HCT116 (cell line): ENCODE data around the gene KERA.

Experiments used
- ATF3 ChIP-seq: IDR thresholded peaks from 2 replicates; pipeline ENCODE4 v1.6.1; 2012
- CTCF ChIP-seq, 3 experiments: fragments of 200-600 bp in 1 of 3; sonication (generic) in 1 of 3; IDR thresholded peaks in 2 of 3; conservative IDR thresholded peaks in 1 of 3; 2 replicates each; pipeline ENCODE4 v1.5.1; 2012 to 2017; ENCODE audit warnings: low read depth in 2 of 3, low read length in 2 of 3, antibody characterized with exemption in 1 of 3, borderline replicate concordance in 1 of 3, control low read depth in 1 of 3, mild to moderate bottlenecking in 1 of 3, mixed read lengths in 1 of 3, mixed run types in 1 of 3, moderate library complexity in 1 of 3; ENCODE audit not compliant: insufficient read depth in 1 of 3
- EGR1 ChIP-seq: IDR thresholded peaks from 2 replicates; pipeline ENCODE4 v1.6.1; 2012; ENCODE audit warnings: low read depth
- MAX ChIP-seq: IDR thresholded peaks from 2 replicates; pipeline ENCODE4 v1.6.1; 2012
- POLR2A ChIP-seq: IDR thresholded peaks from 2 replicates; pipeline ENCODE4 v1.7.0; 2011; ENCODE audit warnings: borderline replicate concordance; ENCODE audit not compliant: insufficient read depth, insufficient read length; ENCODE audit errors: extremely low read depth
- REST ChIP-seq: IDR thresholded peaks from 2 replicates; pipeline ENCODE4 v1.6.1; 2012; ENCODE audit warnings: low read depth
- SP1 ChIP-seq: IDR thresholded peaks from 2 replicates; pipeline ENCODE4 v1.6.1; 2012; ENCODE audit warnings: low read depth
- ZFX ChIP-seq: fragments of 450-650 bp; IDR thresholded peaks from 2 replicates; pipeline ENCODE4 v1.6.1; 2017
- ZNF274 ChIP-seq: fragments of 200-500 bp; sonication (Bioruptor generic); IDR thresholded peaks from 2 replicates; pipeline ENCODE4 v1.6.1; 2014; ENCODE audit warnings: mild to moderate bottlenecking, low read depth, low read length, inconsistent platforms

GRCh38 chr12:91100906-91101305, 43.1 kb upstream of the KERA start:
- TF ChIP-seq CTCF (IDR thresholded peaks at IDR 0.05 in 2 of 3, conservative IDR thresholded peaks at IDR 0.05 in 1 of 3; ENCODE audit: borderline replicate concordance in 1 of 3, insufficient read depth in 1 of 3, low read depth in 2 of 3, low read length in 2 of 3) = no peak
- TF ChIP-seq ZNF274 = no peak
- TF ChIP-seq ZFX = no peak
- no peak for TF ChIP-seq REST
- TF ChIP-seq POLR2A = no peak
- no peak for TF ChIP-seq ATF3
- no peak for TF ChIP-seq SP1
- TF ChIP-seq EGR1 = no peak
- TF ChIP-seq MAX = no peak
